LNCAP (cell line): ENCODE data around the gene CASP10.

Source experiments
- CTCF ChIP-seq: fragments of 450-650 bp; IDR thresholded peaks from 2 replicates; pipeline ENCODE4 v1.5.1; 2017; ENCODE audit warnings: mild to moderate bottlenecking

The CASP10 gene

GRCh38 chr2:201254081-201254730 lies 71.3 kb downstream of the CASP10 start:
- no peak for TF ChIP-seq CTCF

GRCh38 chr2:201255408-201256033 lies 72.6 kb downstream of the CASP10 start:
- TF ChIP-seq CTCF, result no peak

GRCh38 chr2:201256082-201256481 lies 73.1 kb downstream of the CASP10 start:
- no peak for TF ChIP-seq CTCF

- no peak for TF ChIP-seq CTCF
Measured at GRCh38 chr2:201257381-201257955, 74.5 kb downstream of the CASP10 start.

- TF ChIP-seq CTCF, result no peak
Measured at GRCh38 chr2:201257956-201258665, 75.2 kb downstream of the CASP10 start.

GRCh38 chr2:201258666-201259615 lies 76.0 kb downstream of the CASP10 start:
- no peak for TF ChIP-seq CTCF
